ENCODE measurements around the gene SLC22A1. TPM values are rescaled to one million over a fixed set of nuclear protein-coding genes. Genes with fewer than 3 reads are reported as not detected.
"Not testable (repeated sequence)": the region's sequence is repeated elsewhere in the genome, so short reads cannot be mapped to it uniquely, and the experiment has no call there.

SLC22A1 gene
- total RNA-seq, 1 experiment from 2014 or later = not detected

DNA sequence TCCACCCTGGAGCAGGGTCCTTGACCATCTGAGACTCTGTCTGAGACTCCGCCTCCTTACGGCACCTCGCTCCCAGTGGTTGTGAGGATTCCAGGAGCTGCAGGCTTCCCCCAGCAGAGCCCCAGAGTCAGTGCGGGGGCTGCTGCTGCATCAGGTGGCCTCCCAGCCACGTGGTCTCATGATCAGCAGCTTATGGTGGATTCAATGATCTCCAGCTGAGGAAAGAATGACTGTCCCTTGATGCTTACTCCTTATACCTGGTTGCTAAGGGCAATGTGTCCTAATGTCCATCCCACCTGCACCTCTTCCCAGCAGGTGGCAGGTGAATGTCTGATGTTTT, 40.0 kb downstream of the SLC22A1 start:
- DNase-seq (ENCODE audit: low spot score) = no peak
- in situ Hi-C loops (cut with HindIII; ENCODE audit: low sequenced_read_pairs) = no loop called here

DNA sequence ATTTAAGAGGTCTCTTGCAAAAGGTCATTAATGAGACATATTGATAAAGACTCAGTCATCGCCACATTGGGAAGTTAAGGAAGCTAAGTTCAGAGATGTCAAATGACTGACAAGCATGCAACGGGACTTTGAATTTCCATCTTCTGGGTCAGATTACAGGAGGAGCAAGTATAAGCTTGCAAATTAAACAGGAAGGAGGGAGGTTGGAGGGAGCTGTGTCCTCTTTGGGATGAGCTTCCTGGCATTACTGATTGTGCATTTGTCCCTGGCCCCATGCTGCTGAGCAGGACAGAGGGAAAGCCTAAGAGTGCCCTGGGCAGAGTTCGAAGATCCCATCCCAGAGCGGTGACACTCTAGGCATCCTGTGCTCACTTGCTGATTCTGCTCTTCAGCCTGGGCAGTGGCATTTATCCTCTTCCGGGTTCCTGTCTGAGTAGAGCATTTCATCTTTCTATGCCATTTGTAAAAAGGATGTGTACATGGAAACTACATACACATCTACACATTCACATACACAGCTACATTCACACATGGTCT, 40.5 kb downstream of the SLC22A1 start:
- in situ Hi-C loops (cut with HindIII; ENCODE audit: low sequenced_read_pairs) = no loop called here
- DNase-seq (ENCODE audit: low spot score) = no peak

DNA sequence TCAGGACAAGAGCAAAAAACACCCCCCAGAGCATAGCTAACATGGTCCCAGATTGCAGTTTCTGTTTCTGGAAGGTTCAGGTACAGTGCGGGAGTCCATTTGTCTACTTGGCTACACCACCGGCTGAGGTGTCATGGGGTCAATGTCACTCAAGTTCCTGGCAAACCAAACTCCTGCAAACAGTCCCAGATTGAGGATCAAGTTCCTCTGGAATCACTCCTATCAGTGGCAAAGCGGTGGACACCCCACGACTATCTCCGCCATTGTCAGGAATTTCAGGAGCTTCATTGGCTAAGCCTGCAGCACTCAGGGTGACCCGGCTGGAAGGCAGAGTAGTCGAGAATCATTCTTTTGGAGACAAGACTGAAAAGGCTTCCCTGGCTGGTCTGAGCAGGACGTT, 41.8 kb downstream of the SLC22A1 start:
- in situ Hi-C loops (cut with HindIII; ENCODE audit: low sequenced_read_pairs) = no loop called here
- no peak for DNase-seq (ENCODE audit: low spot score)

DNA sequence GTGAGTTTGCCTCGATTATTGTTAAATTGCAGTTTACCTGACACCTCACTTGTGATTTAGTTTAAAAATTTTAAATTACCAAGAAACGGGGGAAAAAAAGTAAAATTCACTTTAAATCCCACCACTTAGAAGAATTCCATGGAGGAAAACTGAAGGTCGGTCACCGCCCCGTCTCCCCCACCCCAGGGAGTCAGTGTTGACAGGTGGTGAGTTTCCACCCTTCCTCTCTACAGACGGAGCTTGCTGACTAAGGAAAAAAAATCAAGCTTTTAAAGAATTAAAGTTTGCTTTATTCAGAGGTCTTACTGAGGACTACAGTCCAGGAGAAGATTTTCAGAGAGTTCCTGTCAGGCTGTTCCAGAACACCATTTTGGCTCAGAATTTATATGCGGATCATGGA, 42.3 kb downstream of the SLC22A1 start:
- DNase-seq (ENCODE audit: low spot score) = no peak
- in situ Hi-C loops (cut with HindIII; ENCODE audit: low sequenced_read_pairs) = no loop called here

DNA sequence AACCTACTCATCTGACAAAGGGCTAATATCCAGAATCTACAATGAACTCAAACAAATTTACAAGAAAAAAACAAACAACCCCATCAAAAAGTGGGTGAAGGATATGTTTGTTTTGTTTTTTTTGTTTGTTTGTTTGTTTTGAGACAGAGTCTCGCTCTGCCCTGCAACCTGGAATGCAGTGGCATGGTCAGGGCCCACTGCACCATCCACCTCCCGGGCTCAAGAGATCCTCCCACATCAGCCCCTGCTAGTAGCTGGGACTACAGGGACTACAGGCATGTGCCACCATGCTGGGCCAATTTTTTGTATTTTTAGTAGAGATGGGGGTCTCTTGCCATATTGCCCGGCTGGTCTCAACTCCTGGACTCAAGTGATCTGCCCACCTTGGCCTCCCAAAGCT, 44.3 kb downstream of the SLC22A1 start:
- DNase-seq (ENCODE audit: low spot score); in situ Hi-C loops (cut with HindIII; ENCODE audit: low sequenced_read_pairs): not testable (repeated sequence)

DNA sequence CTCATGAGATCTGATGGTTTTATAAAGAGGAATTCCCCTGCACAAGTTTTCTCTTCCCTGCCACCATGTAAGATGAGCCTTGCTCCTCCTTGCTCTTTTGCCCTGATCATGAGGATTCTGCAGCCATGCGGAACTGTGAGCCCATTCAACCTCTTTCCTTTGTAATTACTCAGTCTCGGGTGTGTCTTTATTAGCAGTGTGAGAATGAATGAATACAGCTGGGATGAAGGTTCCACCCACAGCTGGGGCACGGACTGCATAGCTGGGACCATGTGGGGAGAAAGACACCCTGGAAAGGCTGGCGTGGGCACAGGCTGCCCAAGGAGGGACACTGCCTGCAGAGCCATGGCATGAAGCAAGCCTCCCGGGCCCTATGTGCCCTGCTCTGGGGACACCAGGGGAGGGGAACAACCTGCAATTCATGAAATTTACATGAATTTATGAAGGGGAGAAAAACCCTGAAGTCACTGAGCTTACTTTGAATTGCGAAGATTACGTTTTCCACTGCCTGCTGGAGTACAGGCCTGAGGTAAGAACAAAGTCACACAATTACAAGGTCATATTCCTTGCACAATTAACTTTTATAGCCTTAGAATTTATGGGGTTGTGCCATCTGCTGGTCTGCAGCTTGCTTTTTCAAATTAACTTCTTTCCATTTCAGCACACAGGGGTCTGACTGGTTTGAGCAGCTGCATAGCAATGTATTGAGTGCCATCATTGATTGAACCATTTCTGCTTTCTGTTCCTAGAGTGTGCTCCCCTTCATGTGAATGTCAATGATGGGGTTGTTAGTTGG, 46.2 kb downstream of the SLC22A1 start:
- in situ Hi-C loops (cut with HindIII; ENCODE audit: low sequenced_read_pairs) = no loop called here
- no peak for DNase-seq (ENCODE audit: low spot score)

DNA sequence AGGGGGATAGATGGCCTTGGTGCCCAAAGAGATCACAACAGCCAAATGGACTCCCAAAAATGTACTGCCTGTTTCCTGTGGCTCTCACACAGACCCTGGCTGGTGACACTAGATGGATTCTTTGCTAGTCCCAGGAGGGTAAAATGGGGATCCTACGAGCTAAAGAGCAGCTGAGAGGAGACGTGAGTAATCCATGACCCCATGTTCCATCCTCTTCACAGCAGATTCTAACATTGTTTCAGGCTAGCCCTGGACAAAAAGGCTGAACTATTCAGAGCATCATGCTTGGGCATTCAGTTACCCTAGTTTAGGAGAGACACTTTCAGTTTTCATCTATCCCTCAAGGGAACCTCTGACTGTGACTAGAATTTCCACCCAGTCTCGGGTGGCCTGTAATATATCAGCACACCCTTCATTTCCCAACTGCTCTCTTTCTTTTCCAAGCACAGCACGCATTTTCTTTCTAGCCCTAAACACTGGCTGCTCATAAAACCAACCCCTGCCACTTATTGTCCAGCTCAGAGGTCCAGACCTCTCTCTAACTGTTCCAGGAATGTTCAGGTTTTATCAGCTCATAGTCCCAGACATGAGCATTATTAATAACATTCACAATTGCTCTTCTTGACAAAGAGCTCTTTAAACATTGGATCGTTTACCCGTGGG, 48.5 kb downstream of the SLC22A1 start:
- no peak for DNase-seq (ENCODE audit: low spot score)
- in situ Hi-C loops (cut with HindIII; ENCODE audit: low sequenced_read_pairs) = no loop called here

DNA sequence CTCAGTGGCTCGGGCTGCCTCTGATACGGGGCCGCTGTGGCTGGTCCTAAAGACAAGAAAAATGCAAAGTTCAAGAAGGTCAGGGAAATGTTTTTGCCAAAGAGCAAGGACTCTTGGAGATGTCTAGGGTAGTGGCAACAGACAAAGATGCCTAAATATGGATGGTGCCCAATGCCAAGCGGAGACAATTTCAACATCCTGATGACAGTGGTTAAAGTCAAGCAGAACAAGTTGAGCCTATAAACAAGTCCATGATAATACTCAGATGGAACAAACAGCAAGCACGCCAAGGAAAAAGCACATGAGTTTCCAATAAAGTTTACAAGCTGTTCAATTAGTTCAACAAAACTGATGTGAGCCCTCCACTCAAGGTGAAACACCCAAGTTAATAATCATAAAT, 51.1 kb downstream of the SLC22A1 start:
- in situ Hi-C loops (cut with HindIII; ENCODE audit: low sequenced_read_pairs) = no loop called here
- DNase-seq (ENCODE audit: low spot score) = no peak

DNA sequence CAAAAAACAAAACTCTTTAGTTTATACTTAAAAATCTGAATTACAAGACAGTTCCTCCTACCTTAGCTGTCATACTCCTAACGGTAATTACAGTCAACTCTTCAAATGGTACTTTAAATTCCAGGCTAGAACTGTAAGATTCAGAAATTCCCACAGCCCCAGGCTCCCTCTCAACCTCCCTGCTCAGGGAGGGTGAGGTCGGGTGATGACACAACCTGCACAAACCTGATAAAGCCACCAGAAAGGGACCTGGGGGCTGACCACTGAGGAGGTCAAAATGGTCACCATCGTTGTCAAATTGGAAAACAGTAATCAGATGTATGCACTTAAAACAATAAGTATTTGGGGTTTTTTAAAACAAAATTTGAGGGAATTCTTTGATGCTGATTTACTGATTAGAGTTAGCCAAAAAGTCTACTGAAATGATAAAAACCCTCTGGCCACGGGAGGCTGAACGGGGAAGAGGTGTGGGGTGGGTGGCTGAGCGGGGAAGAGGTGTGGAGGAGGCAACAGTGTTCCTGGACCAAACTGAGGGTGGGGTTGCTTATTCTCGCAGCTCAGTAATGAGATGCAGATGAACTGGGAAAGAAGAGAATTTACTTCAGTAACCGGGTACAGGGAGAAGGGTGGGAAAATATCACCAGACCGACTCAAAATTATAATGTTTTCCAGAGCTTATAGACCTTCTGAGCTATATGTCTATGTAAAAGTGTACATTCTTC, 52.4 kb downstream of the SLC22A1 start:
- in situ Hi-C loops (cut with HindIII; ENCODE audit: low sequenced_read_pairs) = no loop called here
- no peak for DNase-seq (ENCODE audit: low spot score)

DNA sequence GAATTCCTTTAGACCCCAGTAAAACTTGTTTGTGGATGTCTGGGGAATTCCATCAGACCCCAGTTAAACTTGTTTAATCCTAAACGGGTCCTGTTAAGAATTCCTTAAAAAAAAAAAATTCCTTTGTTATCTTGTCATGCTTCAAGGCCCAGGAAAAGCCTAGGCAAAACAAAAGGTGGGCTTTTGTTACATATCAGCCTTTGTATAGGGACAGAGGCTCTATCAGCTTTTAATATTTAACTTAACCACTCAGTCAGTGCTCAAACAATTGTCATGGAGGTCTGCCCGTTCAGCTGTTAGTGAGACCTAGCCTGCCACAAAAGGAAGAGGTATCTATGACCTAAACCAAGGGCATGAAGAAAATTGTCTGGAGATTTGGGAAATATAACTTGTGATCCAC, 53.1 kb downstream of the SLC22A1 start:
- no peak for DNase-seq (ENCODE audit: low spot score)
- in situ Hi-C loops (cut with HindIII; ENCODE audit: low sequenced_read_pairs) = no loop called here

DNA sequence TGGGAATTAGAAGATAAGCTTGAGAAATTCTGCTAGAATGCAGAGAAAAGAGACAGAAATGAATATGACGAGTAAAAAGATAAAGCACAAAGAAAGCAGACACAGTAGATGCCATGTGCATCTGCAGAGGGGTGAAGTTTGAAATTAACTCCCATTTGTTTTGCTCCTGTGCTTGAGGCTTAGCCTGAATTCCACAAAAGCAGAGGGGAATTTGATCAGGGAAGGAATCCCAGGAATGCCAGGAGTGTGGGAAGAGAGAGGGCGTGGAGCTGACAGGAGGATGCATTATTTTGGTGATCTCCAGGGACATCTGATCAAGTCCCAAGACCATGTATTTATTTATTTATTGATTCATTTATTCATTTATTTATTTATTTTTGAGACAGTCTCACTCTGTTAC, 55.6 kb downstream of the SLC22A1 start:
- in situ Hi-C loops (cut with HindIII; ENCODE audit: low sequenced_read_pairs) = no loop called here
- no peak for DNase-seq (ENCODE audit: low spot score)

DNA sequence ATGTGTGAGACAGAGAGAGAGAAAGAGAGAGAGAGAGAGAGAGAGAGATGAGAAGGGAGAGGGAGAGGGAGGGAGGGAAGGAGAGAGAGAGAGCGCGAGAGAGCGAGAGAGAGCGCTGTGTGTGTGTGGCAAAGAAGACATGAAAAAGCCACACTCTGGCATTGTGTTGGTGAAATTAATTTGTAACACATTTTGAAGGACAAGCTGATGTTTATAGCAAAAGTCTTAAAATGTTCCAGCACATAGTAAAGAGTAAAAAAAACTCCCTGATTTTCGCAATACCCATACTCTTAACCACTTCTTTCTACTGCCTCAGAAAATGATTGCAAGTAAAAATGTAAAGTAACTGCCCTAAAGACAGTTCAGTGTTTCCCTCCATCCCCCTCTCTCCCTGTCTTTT, 56.7 kb downstream of the SLC22A1 start:
- no peak for DNase-seq (ENCODE audit: low spot score)
- in situ Hi-C loops (cut with HindIII; ENCODE audit: low sequenced_read_pairs) = no loop called here

DNA sequence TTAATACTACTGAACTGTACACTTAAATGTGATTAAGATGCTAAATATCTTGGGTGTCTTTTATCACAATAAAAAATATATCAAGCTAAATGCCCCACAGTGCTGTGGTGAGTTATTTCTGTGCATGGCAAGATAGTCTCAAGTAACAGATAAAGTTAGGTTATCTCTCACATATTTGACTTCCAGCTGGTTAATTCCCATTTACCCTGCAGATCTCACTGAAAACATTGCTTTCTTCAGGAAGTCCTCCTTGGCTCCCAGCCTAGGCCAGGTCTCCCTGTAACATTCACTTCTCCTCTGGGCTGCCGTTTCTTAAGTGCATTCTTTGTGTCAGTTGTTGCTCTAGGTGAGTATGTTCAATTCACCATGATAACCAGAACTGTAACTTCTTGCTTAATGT, 59.1 kb downstream of the SLC22A1 start:
- no peak for DNase-seq (ENCODE audit: low spot score)

DNA sequence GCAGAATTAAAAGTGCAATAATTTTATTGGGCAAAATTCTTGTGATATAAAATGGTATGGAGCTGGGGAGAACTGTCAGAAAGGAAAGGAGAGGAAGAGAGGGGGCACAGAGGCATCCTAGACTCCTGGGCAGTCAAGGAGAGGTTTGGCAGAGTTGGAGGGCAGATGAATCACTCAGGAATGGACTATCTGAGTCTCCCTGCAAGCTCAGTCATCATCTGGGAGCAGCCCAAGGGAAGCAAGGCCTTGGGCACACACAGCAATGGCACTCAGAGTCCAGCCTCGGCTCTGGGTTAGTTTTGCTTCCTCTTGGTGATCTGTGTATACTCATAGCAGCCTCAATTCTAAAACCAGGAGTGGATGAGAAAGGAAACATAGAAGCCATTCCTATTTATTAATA, 67.2 kb downstream of the SLC22A1 start:
- in situ Hi-C loops (cut with HindIII; ENCODE audit: low sequenced_read_pairs) = no loop called here
- DNase-seq (ENCODE audit: low spot score) = no peak

More for the DNA sequence above, 59.1 kb downstream of the SLC22A1 start:
- in situ Hi-C loops (cut with HindIII; ENCODE audit: low sequenced_read_pairs) = no loop called here

DNA sequence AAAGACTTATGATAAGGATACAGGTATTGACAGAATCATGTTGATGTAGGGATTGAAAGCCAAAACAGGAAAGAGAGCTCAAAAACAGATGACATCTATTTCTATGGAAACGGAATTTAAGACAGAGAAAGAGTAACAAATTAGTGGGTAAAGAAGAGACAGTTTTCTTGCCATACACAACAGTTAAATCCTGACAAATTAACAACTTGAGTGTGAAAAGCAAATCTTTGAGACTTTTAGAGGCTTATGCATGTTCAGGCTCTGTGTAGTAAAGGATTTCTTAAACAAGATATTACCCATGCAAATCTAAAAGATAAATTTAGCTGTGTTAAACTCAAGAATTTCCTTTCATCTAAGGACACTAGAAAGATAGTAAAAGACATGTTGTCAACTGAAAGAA, 68.5 kb downstream of the SLC22A1 start:
- in situ Hi-C loops (cut with HindIII; ENCODE audit: low sequenced_read_pairs) = no loop called here
- no peak for DNase-seq (ENCODE audit: low spot score)

DNA sequence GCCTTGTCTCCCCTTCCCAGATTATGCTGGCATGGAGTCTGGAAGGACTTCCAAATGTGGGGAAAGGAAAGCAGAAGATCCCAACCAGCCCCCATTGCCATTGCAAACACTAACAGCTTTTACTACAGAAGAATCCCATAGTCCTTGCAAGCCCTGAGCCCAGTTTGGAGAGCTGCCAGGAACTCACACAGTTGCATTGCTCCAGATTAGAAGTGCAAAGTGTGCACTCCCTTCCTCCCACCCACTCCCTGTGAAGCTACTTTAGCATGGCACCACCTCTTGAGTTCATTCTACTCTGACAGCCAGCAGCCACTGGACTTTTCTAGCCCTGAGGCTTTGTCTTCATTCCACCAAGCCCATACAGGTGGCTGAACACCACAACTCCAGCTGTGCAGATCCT, 69.4 kb downstream of the SLC22A1 start:
- DNase-seq (ENCODE audit: low spot score) = no peak
- in situ Hi-C loops (cut with HindIII; ENCODE audit: low sequenced_read_pairs) = no loop called here

DNA sequence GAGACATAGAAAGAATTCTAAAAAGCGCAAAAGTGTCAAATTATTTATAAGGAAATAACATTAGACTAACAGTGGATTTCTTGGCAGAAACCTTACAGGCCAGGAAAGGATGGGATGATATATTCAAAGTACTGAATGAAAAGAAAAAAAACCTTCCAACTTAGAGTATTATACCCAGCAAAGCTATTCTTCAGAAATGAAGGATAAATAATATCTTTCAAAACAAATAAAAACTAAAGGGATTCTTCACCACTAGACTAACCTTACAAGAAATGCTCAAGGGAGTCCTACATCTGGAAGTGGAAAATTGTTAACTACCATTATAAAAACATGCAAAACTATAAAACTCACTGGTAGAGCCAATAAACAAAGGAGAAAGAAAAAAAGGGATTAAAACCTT, 71.2 kb downstream of the SLC22A1 start:
- no peak for DNase-seq (ENCODE audit: low spot score)
- in situ Hi-C loops (cut with HindIII; ENCODE audit: low sequenced_read_pairs) = no loop called here

DNA sequence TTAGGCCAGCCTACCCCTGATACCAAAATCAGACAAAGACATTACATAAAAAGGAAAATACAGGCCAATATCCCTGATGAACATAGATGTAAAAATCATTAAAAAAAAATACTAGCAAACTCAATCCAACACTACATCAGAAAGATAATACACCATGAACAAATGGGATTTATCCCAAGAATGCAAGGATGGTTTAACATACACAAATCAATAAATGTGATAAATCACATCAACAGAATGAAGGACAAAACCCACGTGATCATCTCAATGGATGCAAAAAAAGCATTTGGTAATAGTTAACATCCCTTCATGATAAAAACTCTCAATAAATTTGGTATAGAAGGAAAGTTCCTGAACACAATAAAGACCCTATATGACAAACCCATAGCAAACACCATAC, 73.2 kb downstream of the SLC22A1 start:
- no peak for DNase-seq (ENCODE audit: low spot score)
- in situ Hi-C loops (cut with HindIII; ENCODE audit: low sequenced_read_pairs) = no loop called here

DNA sequence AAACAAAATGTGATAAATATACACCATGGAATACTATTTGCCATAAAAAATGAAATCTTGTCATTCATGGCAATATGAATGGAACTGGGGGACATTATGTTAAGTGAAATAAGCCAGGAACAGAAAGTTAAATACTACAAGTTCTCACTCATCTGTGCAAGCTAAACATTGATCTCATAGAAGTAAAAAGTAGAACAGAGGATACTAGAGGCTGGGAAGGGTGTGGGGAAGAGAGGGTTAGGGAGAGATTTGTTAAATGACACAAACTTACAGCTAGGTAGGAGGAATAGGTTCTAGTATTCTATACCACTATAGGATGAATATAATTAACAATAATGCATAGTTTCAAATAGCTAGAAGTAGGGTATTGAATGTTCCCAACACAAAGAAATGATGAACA, 76.0 kb downstream of the SLC22A1 start:
- DNase-seq (ENCODE audit: low spot score) = no peak
- in situ Hi-C loops (cut with HindIII; ENCODE audit: low sequenced_read_pairs) = no loop called here

DNA sequence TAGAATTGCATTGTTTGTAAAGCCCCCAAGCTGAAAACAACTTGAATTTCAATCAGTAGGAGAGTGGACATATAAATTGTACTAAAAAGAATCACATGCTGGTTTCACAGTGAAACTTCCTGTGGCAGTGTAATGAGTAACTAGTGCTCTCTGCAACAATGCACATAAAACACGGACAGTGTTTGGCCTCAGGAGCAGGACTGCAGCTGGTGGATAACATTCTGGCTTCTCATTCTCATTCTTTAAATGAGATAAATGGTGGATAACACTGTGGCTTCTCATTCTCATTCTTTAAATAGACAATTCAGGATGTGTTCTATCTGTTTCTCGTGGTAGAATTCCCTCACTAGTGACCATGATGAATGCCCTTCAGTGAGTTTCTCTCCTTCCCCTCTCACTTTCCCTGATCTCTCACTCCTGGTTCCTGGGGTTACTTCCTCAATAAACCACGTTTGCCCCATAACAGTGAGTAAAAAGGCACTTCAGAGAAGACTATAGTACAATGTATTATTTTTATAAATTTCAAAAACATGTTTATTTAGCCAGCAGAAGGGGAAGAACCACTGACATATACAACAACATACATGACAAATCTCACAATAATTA, 77.1 kb downstream of the SLC22A1 start:
- no peak for DNase-seq (ENCODE audit: low spot score)

More for the DNA sequence above, 77.1 kb downstream of the SLC22A1 start:
- in situ Hi-C loops (cut with HindIII; ENCODE audit: low sequenced_read_pairs) = no loop called here

Measured in G401 (cell line).